GM23248 (cell line): Measurements from ENCODE around the gene CCNA1. TPM values are rescaled to one million over a fixed set of nuclear protein-coding genes. Genes with fewer than 3 reads are reported as not detected.

Source experiments
- DNase-seq: peaks from one replicate; pipeline ENCODE4 v3.0.0-alpha.2; 2015
- H2AFZ ChIP-seq: fragments of 200-600 bp; sonication (generic); 2 replicates; pipeline ENCODE4 v1.6.1; 2016; ENCODE audit warnings: antibody characterized with exemption
- H3F3A ChIP-seq: fragments of 200-600 bp; sonication (generic); 2 replicates; pipeline ENCODE4 v1.6.1; 2016; ENCODE audit warnings: mild to moderate bottlenecking, antibody characterized with exemption, mixed run types; ENCODE audit not compliant: insufficient read depth
- H3K27ac ChIP-seq: fragments of 200-600 bp; sonication (generic); 2 replicates; pipeline ENCODE4 v1.5.1; 2016; ENCODE audit warnings: mild to moderate bottlenecking
- H3K27me3 ChIP-seq: fragments of 200-600 bp; sonication (generic); replicated peaks from 2 replicates; pipeline ENCODE4 v1.6.1; 2016; ENCODE audit warnings: mild to moderate bottlenecking; ENCODE audit not compliant: insufficient read depth
- H3K36me3 ChIP-seq: fragments of 200-600 bp; sonication (generic); 2 replicates; pipeline ENCODE4 v1.6.1; 2016; ENCODE audit warnings: low read depth, mild to moderate bottlenecking
- H3K4me1 ChIP-seq: fragments of 200-600 bp; sonication (generic); 2 replicates; pipeline ENCODE4 v1.6.1; 2016; ENCODE audit warnings: mild to moderate bottlenecking; ENCODE audit not compliant: insufficient read depth
- H3K4me2 ChIP-seq: fragments of 200-600 bp; sonication (generic); one replicate; pipeline ENCODE4 v1.6.1; 2016; ENCODE audit warnings: mild to moderate bottlenecking; ENCODE audit not compliant: unreplicated experiment
- H3K4me3 ChIP-seq: fragments of 200-600 bp; sonication (generic); 2 replicates; pipeline ENCODE4 v1.5.1; 2016; ENCODE audit warnings: mild to moderate bottlenecking
- H3K79me2 ChIP-seq: fragments of 200-600 bp; sonication (generic); 2 replicates; pipeline ENCODE4 v1.6.1; 2016; ENCODE audit warnings: mild to moderate bottlenecking; ENCODE audit not compliant: insufficient read depth
- H3K9ac ChIP-seq: fragments of 200-600 bp; sonication (generic); 2 replicates; pipeline ENCODE4 v1.6.1; 2016; ENCODE audit warnings: mild to moderate bottlenecking
- H3K9me2 ChIP-seq: fragments of 200-600 bp; sonication (generic); 2 replicates; pipeline ENCODE4 v1.6.1; 2016; ENCODE audit warnings: mixed run types, mild to moderate bottlenecking, moderate library complexity; ENCODE audit not compliant: insufficient read depth
- H3K9me3 ChIP-seq: fragments of 200-600 bp; sonication (generic); one replicate; pipeline ENCODE4 v1.6.1; 2017; ENCODE audit warnings: low read depth
- H4K20me1 ChIP-seq: fragments of 200-600 bp; sonication (generic); 2 replicates; pipeline ENCODE4 v1.6.0; 2016; ENCODE audit not compliant: insufficient read depth
- EZH2 ChIP-seq: fragments of 200-600 bp; sonication (generic); IDR thresholded peaks from 2 replicates; pipeline ENCODE4 v1.6.1; 2018; ENCODE audit warnings: antibody characterized with exemption, mild to moderate bottlenecking; ENCODE audit not compliant: insufficient read depth, poor library complexity, severe bottlenecking
- EZH2phosphoT487 ChIP-seq: fragments of 200-600 bp; sonication (generic); IDR thresholded peaks from 2 replicates; pipeline ENCODE4 v1.6.1; 2018; ENCODE audit warnings: antibody characterized with exemption, moderate library complexity, mild to moderate bottlenecking, low read depth; ENCODE audit not compliant: insufficient read depth
- WGBS, 2 experiments: methylation state at CpG; one replicate each; pipeline ENCODE4 v1.1.6; 2015 to 2017; ENCODE audit warnings: low lambda C conversion rate in 2 of 2, low coverage in 1 of 2; ENCODE audit errors: missing lambda C conversion rate in 2 of 2; 5-methylcytosine and 5-hydroxymethylcytosine counted together
- in situ Hi-C: fragments of 300-500 bp; cut with MboI; formaldehyde crosslinking; loops from 2 replicates; pipeline ENCODE4 v1.15.0; 2020
- polyA plus RNA-seq: library from polyadenylated mRNA; unstranded; fragments of >200 nt; fragmentation: Nextera tagmentation; extraction: Ambion mirVana; gene quantifications from 2 replicates; pipeline ENCODE4 v1.2.1, GENCODE V29; 2016
- total RNA-seq: library from RNA; depleted of rRNA; stranded (reverse); fragments of >200 nt; shearing (Covaris generic); gene quantifications from 2 replicates; pipeline ENCODE4 v1.2.3, GENCODE V29; 2014

CCNA1 gene
- total and polyA plus RNA-seq, 2 experiments from 2014 or later: not detected

GRCh38 chr13:36431204-36432105 lies 840 bp upstream of the CCNA1 start:
- in situ Hi-C loops: no loop called here

GRCh38 chr13:36436811-36437210 lies 4.5 kb downstream of the CCNA1 start:
- TF ChIP-seq EZH2 (no peak), EZH2phosphoT487 (no peak)
- Histone ChIP-seq H3K27me3 (peaks cover 44% of the 10 kb centered on the region), H3F3A (no peaks in the 10 kb centered on the region), H3K4me1 (no peaks in the 10 kb centered on the region), H3K79me2 (no peaks in the 10 kb centered on the region), H3K4me2 (no peak overlapping the region), H3K4me3 (no peak overlapping the region), H3K27ac (no peak overlapping the region), H3K36me3 (no peaks in the 10 kb centered on the region), H2AFZ (no peak overlapping the region), H3K9me2 (no peaks in the 10 kb centered on the region), H3K9me3 (no peaks in the 10 kb centered on the region), H4K20me1 (no peaks in the 10 kb centered on the region), H3K9ac (no peak overlapping the region)
- no peak for DNase-seq
- in situ Hi-C loops: no loop called here
- 52 to 58% methylated on average over 4 of the region's 4 CpGs for WGBS, 2 experiments

More at GRCh38 chr13:36431204-36432105, 840 bp upstream of the CCNA1 start:
- no peaks in the 10 kb centered on the region for H3K9me2 ChIP-seq
- TF ChIP-seq EZH2 (peak; percentile 80), EZH2phosphoT487 (peak; percentile 73; the same call in 1 of the 2 replicates)
- H3K79me2 ChIP-seq: no peaks in the 10 kb centered on the region
- H3K27ac ChIP-seq: no peak overlapping the region
- no peaks in the 10 kb centered on the region for H4K20me1 ChIP-seq
- no peaks in the 10 kb centered on the region for H3K9me3 ChIP-seq
- H3F3A ChIP-seq: no peaks in the 10 kb centered on the region
- peaks cover 48% of the 10 kb centered on the region for H3K27me3 ChIP-seq
- no peaks in the 10 kb centered on the region for H3K4me1 ChIP-seq
- H3K9ac ChIP-seq: no peak overlapping the region
- peak; percentile 39 for DNase-seq
- peak overlapping the region; percentile 60 for H2AFZ ChIP-seq
- peak overlapping the region; percentile 61 for H3K4me3 ChIP-seq
- no peaks in the 10 kb centered on the region for H3K36me3 ChIP-seq
- 2 to 3% methylated on average over 46 to 56 of the region's 85 CpGs for whole genome bisulfite sequencing, 2 experiments
- peak overlapping the region; percentile 74 for H3K4me2 ChIP-seq

- 70 to 79% methylated on average over 6 of the region's 6 CpGs for WGBS, 2 experiments
- H3K79me2 ChIP-seq: no peaks in the 10 kb centered on the region
- TF ChIP-seq EZH2 (no peak), EZH2phosphoT487 (no peak)
- in situ Hi-C loops: no loop called here
- no peak for DNase-seq
- H3K27ac ChIP-seq: no peak overlapping the region
- H3K9me2 ChIP-seq: no peaks in the 10 kb centered on the region
- no peaks in the 10 kb centered on the region for H3F3A ChIP-seq
- H3K4me3 ChIP-seq: no peak overlapping the region
- H3K9me3 ChIP-seq: no peaks in the 10 kb centered on the region
- no peaks in the 10 kb centered on the region for H4K20me1 ChIP-seq
- no peak overlapping the region for H2AFZ ChIP-seq
- no peak overlapping the region for H3K9ac ChIP-seq
- no peak overlapping the region for H3K4me2 ChIP-seq
- H3K36me3 ChIP-seq: no peaks in the 10 kb centered on the region
- H3K4me1 ChIP-seq: no peaks in the 10 kb centered on the region
- H3K27me3 ChIP-seq: peaks cover 27% of the 10 kb centered on the region; the same call in 1 of the 2 replicates
Observed at GRCh38 chr13:36438594-36439483, 6.5 kb downstream of the CCNA1 start.

- no peaks in the 10 kb centered on the region for H3K9me3 ChIP-seq
- no peaks in the 10 kb centered on the region for H3K4me1 ChIP-seq
- H3K27me3 ChIP-seq: peaks cover 14% of the 10 kb centered on the region
- H3K36me3 ChIP-seq: no peaks in the 10 kb centered on the region
- H2AFZ ChIP-seq: no peak overlapping the region
- in situ Hi-C loops: no loop called here
- no peak for DNase-seq
- H3K9me2 ChIP-seq: no peaks in the 10 kb centered on the region
- no peak overlapping the region for H3K4me3 ChIP-seq
- H3K9ac ChIP-seq: no peak overlapping the region
- no peaks in the 10 kb centered on the region for H4K20me1 ChIP-seq
- TF ChIP-seq EZH2phosphoT487 (no peak), EZH2 (no peak)
- no peak overlapping the region for H3K4me2 ChIP-seq
- H3F3A ChIP-seq: no peaks in the 10 kb centered on the region
- 51 to 52% methylated on average over 5 of the region's 5 CpGs for WGBS, 2 experiments
- no peaks in the 10 kb centered on the region for H3K79me2 ChIP-seq
- no peak overlapping the region for H3K27ac ChIP-seq
Observed at GRCh38 chr13:36445278-36445677, 13.0 kb downstream of the CCNA1 start.
